ENCODE measurements around the gene HCFC1R1.
A peak's percentile ranks its signal among the peaks of the same experiment; 100 is the strongest.
"Not testable (repeated sequence)": the region's sequence is repeated elsewhere in the genome, so short reads cannot be mapped to it uniquely, and the experiment has no call there.

Gene HCFC1R1

GRCh38 chr16:3023669-3024478, at the start of gene HCFC1R1, which contains the start of gene THOC6:
Gene HCFC1R1, minus strand, starts transcription at chr16:3023942. Its CDS starts 1 bp downstream, at chr16:3023941.
Gene THOC6, plus strand, starts transcription at chr16:3024035. Its CDS starts 292 bp downstream, at chr16:3024327.
- DNase-seq (ENCODE audit: low read depth in 2 of 2) = peak; percentile 89 to 90

- no peak for DNase-seq (ENCODE audit: low read depth in 2 of 2)
Measured at GRCh38 chr16:3073448-3073847, 49.7 kb upstream of the HCFC1R1 start.

DNA sequence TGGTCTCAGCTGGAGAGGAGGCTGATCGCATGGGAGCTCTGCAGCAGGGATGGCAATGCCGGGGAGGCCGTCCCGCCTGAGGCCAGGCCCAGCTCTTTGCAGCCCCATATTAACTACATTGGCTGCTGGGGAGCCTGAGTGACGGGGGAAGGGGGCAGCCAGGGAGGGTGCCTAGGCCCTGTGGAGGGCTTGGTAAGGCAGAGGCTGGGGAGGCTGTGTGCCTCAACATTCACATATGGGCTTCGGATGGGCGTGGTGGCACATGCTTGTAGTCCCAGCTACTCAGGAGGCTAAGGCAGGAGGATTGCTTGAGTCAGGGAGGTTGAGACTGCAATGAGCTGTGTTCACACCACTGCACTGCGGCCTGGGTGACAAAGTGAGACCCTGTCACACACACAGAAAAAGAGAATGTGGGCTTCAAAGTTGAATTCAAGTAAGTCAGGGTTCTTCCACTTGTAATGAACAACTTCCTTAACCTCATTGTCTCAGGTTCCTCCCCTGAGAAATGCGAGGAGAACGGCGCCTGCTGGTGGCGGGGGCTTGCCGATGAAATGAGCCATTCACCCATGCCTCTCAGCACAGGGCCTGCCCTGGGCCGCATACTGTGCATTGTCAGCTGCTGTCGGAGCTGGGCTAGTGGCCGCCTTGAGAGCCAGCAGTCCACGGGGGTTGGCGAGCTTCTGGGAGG, 49.0 kb upstream of the HCFC1R1 start:
- DNase-seq (ENCODE audit: low read depth in 2 of 2) = not testable (repeated sequence)

GRCh38 chr16:3072148-3072547, 48.4 kb upstream of the HCFC1R1 start:
- not testable (repeated sequence) for DNase-seq (ENCODE audit: low read depth in 2 of 2)

DNA sequence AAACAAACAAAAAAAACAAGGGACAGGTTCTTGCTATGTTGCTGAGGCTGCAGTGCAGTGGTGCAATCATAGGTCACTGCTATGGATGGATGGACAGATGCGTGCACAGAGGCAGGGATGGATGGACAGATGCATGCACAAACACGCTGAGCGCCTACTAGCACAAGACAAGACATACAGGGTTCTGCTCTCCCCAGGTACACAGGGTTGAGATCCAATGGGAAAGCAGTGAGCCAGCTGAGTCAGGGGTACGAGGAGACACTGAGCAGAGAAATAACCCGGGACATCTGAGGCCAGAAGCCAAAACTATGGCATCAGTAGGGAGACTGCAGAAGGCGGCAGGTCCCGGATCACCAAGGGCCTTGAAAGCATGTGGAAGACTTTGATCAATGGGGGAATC, 47.9 kb upstream of the HCFC1R1 start:
- DNase-seq (ENCODE audit: low read depth in 2 of 2) = no peak

DNA sequence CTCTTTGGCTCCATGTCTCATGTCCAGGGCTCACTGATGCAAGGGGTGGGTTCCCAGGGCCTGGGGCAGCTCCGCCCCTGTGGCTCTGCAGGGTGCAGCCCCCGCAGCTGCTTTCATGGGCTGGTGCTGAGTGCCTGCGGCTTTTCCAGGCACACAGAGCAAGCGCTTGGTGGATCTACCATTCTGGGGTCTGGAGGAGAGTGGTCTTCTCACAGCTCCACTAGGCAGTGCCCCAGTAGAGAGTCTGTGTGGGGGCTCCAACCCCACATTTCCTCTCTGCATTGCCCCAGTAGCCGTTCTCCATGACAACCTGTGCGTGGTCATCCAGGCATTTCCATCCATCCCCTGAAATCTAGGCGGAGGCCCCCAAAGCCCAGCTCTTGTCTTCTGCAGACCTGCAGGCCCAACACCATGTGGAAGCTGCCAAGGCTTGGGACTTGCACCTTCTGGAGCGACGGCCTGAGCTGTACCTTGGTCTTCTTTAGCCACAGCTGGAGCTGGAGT, 46.9 kb upstream of the HCFC1R1 start:
- no peak for DNase-seq (ENCODE audit: low read depth in 2 of 2)

- not testable (repeated sequence) for DNase-seq (ENCODE audit: low read depth in 2 of 2)
Measured at GRCh38 chr16:3069146-3069545, 45.4 kb upstream of the HCFC1R1 start.

DNA sequence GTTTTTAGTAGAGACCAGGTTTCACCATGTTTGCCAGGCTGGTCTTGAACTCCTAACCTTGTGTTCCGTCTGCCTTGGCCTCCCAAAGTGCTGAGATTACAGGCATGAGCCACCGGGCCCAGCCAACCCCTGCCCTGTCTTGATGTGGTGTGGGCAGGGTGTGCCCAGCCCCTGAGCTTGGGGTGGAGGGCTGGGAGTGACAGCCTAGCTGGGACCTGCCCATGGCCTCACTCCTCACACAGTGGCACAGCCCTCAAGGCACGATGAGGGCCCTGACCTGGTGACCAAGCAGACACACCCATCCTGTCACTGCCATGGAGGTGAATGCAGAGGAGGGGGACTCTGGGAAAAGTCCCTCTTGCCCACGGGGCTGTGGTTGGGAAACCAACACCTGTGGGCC, 44.7 kb upstream of the HCFC1R1 start:
- no peak for DNase-seq (ENCODE audit: low read depth in 2 of 2)

- DNase-seq (ENCODE audit: low read depth in 2 of 2) = no peak
Measured at GRCh38 chr16:3066440-3066748, 42.7 kb upstream of the HCFC1R1 start.

DNA sequence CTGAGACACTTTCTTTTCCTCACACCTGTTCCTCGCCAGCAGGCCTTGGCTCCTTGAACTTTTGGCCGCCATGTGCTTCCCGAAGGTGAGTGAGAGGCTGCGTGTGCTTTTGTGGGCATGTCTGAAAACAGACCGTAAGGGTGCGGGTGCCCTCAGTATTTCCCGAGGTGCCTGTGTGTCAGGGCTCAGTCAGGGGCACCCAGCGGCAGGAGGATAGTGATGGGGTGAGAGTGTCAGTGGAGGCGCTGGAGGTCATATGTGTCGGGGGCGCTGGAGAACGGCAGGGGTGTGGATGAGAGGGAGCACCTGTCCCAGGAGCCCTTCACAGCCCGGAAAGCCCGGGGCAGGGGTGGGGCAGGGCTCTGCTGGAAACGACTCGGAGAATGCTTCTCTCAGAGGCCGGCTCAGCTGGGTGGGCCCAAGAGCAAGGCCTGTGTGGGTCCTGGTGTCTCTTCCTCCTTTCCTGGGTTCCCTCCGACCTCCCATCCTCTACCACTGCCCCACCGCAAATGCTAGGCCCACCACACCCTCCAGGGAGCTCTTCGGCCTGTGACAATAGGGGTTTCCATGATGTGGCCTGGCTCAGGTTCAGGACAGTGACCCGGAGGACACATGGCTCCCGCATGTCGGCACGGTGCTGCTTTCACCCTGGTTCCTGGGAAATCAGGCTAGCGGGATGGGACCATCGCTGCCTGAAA, 42.1 kb upstream of the HCFC1R1 start:
- no peak for DNase-seq (ENCODE audit: low read depth in 2 of 2)

GRCh38 chr16:3065069-3065741, 41.5 kb upstream of the HCFC1R1 start, which contains the start of gene IL32:
Gene IL32, plus strand, starts transcription at chr16:3065640. Its CDS starts 172 bp downstream, at chr16:3065812.
- peak; percentile 38 to 54 for DNase-seq (ENCODE audit: low read depth in 2 of 2)

DNA sequence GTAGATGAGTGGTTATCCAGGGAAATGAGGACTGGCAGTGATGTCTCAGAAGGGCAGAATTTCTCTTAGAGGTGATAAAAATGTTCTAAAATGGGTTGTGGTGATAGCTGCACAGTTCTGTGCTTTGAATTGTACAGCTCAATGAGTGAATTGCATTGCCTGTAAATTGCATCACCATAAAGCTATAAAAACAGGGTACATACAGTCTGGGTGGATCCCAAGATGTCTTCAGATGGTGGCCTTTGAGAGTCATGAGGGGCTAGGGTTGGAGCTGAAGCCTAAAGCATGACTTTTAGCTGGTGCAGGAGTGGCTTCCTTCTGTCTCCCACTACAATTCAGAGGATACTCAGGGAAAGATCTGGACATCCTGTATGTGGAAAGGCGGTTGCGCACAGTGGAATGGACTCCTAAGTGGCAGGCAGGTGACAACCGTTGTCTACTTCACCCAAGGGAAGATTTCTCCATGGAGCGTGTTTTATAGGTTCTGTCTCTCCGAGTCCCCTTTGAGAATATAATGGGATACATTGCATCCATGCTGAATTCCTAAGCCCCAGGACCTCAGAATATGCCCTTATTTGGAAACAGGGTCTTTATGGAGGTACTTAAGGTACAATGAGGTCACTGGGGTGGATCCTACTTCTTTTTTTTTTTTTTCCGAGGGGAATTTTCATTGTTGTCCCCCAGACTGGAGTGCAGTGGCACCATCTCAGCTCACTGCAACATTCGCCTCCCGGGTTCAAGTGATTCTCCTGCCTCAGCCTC, 40.1 kb upstream of the HCFC1R1 start:
- no peak for DNase-seq (ENCODE audit: low read depth in 2 of 2)

DNA sequence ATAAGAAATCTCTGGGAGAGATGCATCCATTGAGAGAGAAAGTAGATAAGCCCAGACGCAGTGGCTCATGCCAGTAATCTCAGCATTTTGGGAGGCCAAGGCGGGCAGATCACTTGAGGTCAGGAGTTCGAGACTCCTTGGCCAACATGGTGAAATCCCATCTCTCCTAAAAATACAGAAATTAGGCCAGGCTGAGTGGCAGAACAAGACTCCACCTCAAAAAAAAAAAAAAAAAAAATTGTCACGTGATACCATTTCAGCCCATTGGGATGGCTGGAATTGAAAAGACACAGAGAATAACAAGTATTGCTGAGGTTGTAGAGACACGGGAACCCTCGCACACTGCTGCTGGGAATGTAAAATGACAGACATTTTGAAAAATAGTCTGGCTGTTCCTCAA, 38.8 kb upstream of the HCFC1R1 start:
- no peak for DNase-seq (ENCODE audit: low read depth in 2 of 2)

DNA sequence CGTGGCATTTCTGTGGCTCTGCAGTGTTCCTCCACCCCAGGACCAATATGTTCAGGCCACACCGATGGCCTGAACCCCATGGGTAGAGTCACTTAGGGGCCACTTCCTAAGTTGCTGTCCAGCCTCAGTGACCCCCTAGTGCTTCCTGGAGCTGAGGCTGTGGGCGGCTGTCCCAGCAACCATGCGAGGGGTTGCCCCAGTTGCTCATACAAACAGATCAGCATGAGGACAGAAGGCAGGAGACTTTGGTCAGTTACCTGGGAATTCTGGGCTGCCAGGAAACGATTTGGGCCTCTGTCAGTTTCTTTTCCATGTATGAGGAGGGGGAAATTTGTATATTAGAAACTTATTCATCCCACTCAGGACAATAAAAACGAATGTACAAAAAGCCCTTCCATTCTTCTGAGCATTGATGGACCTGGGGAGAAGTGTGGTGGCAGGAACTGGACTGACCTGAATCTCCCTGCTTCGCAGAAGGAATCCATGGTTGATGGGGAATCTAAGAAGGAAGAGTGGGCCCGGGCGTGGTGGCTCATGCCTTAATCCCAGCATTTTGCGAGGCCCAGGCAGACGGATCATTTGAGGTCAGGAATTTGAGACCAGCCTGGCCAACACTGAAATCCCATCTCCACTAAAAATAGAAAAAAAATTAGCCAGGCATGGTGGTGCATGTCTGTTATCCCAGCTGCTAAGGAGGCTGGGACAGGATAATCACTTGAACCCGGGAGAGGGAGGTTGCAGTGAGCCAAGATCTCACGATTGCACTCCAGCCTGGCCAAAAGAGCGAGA, 36.8 kb upstream of the HCFC1R1 start:
- DNase-seq (ENCODE audit: low read depth in 2 of 2) = no peak

GRCh38 chr16:3059723-3060242, 36.0 kb upstream of the HCFC1R1 start:
- no peak for DNase-seq (ENCODE audit: low read depth in 2 of 2)

GRCh38 chr16:3059041-3059722, 35.4 kb upstream of the HCFC1R1 start:
- DNase-seq (ENCODE audit: low read depth in 2 of 2) = peak; percentile 79 to 84

GRCh38 chr16:3058139-3059030, 34.6 kb upstream of the HCFC1R1 start:
- DNase-seq (ENCODE audit: low read depth in 2 of 2) = no peak
